ENCODE data around the gene QSOX1. TPM values are rescaled to one million over a fixed set of nuclear protein-coding genes. Genes with fewer than 3 reads are reported as not detected.

Gene QSOX1
- total and polyA plus RNA-seq, 9 of the 15 experiments (the other 6 are each of a cell fraction or from before 2014, with no cell fraction given), result 4.0 to 53.1 (median 15.0) TPM

- TF ChIP-seq FOXO4 (CRISPR knock-in tag; IDR thresholded peaks at IDR 0.05), result no peak
- TF ChIP-seq RCOR1 (IDR thresholded peaks at IDR 0.05; ENCODE audit: borderline replicate concordance in 1 of 2, low read depth in 2 of 2, low read length in 2 of 2), result peak in 1 of 2 experiments; percentile 94; a peak in 2 of 4 replicates
- TF ChIP-seq STAT6 (CRISPR knock-in tag; IDR thresholded peaks at IDR 0.05), result 0 out of 2 replicates have a peak, but pooled peaks have one; percentile 64
- no peak for TF ChIP-seq RBM17 (IDR thresholded peaks at IDR 0.05; ENCODE audit: borderline replicate concordance, low read depth, low read length)
- no peak for TF ChIP-seq ZNF785 (CRISPR knock-in tag; IDR thresholded peaks at IDR 0.05)
- TF ChIP-seq TSHZ1 (CRISPR knock-in tag; IDR thresholded peaks at IDR 0.05), result no peak
- TF ChIP-seq SIN3B (IDR thresholded peaks at IDR 0.05; ENCODE audit: low read depth), result no peak
- no peak; the same call in 1 of the 2 replicates for TF ChIP-seq ZNF165 (CRISPR knock-in tag; IDR thresholded peaks at IDR 0.05; ENCODE audit: borderline replicate concordance)
- peak in 1 of 2 experiments; percentile 54; a peak in 1 of 4 replicates for TF ChIP-seq TEAD1 (CRISPR knock-in tag; IDR thresholded peaks at IDR 0.05)
- TF ChIP-seq BMI1 (IDR thresholded peaks at IDR 0.05; ENCODE audit: low read length), result no peak
- TF ChIP-seq ZNF583 (CRISPR knock-in tag; IDR thresholded peaks at IDR 0.05), result no peak
- no peak for TF ChIP-seq SMAD2 (IDR thresholded peaks at IDR 0.05; ENCODE audit: low read depth, low read length)
- TF ChIP-seq RBBP5 (IDR thresholded peaks at IDR 0.05; ENCODE audit: borderline replicate concordance, insufficient read depth, low read length, poor library complexity, severe bottlenecking), result no peak
- TF ChIP-seq ZNF764 (CRISPR knock-in tag; IDR thresholded peaks at IDR 0.05; ENCODE audit: low read depth), result no peak
- no peak for TF ChIP-seq RBM22 (IDR thresholded peaks at IDR 0.05; ENCODE audit: low read depth, low read length, poor library complexity, severe bottlenecking)
- TF ChIP-seq POLR2AphosphoS5 (IDR thresholded peaks at IDR 0.05; ENCODE audit: control insufficient read depth, insufficient read depth, low read depth, low read length), result peak; percentile 55; the same call in 1 of the 2 replicates
- TF ChIP-seq ILK (tag; IDR thresholded peaks at IDR 0.05; ENCODE audit: borderline replicate concordance, low read depth), result no peak
- no peak for TF ChIP-seq CHD1 (IDR thresholded peaks at IDR 0.05; ENCODE audit: low read length)
- TF ChIP-seq DPF2 (IDR thresholded peaks at IDR 0.05), result peak; percentile 85
These were observed 37.5 kb upstream of the QSOX1 start (continued) for GRCh38 chr1:180116964-180117763.

Data from K562 (cell line).